Endodermal cell (in vitro differentiated cells): ENCODE measurements around the gene NLK. TPM values are rescaled to one million over a fixed set of nuclear protein-coding genes. Genes with fewer than 3 reads are reported as not detected.

Source experiments
- DNase-seq: peaks from one replicate; pipeline ENCODE4 v3.0.0-alpha.2; 2017
- H3K27ac ChIP-seq: 2 replicates; pipeline ENCODE4 v1.5.1; 2013; ENCODE audit warnings: mild to moderate bottlenecking, low read depth, low read length, moderate library complexity
- H3K27me3 ChIP-seq: 2 replicates; pipeline ENCODE4 v1.6.1; 2013; ENCODE audit warnings: mild to moderate bottlenecking, low read length, moderate library complexity; ENCODE audit not compliant: insufficient read depth, control insufficient read depth, poor library complexity, severe bottlenecking
- H3K36me3 ChIP-seq: 2 replicates; pipeline ENCODE4 v1.7.0; 2013; ENCODE audit warnings: mild to moderate bottlenecking, low read length, moderate library complexity; ENCODE audit not compliant: control insufficient read depth, insufficient read depth
- H3K4me1 ChIP-seq: one replicate; pipeline ENCODE4 v1.7.0; 2013; ENCODE audit warnings: low read length; ENCODE audit not compliant: control insufficient read depth, insufficient read depth
- H3K4me3 ChIP-seq: 2 replicates; pipeline ENCODE4 v1.5.1; 2013; ENCODE audit warnings: mild to moderate bottlenecking, low read length, moderate library complexity
- H3K9ac ChIP-seq: 2 replicates; pipeline ENCODE4 v1.6.1; 2013; ENCODE audit warnings: mild to moderate bottlenecking, low read length, moderate library complexity; ENCODE audit not compliant: poor library complexity, severe bottlenecking; ENCODE audit errors: extremely low read depth
- H3K9me3 ChIP-seq: 2 replicates; pipeline ENCODE4 v1.6.1; 2013; ENCODE audit warnings: mild to moderate bottlenecking, low read length, moderate library complexity; ENCODE audit not compliant: control insufficient read depth
- H3K27ac Mint-ChIP-seq: 2 replicates; pipeline ENCODE4 v1.8.0; 2020; ENCODE audit warnings: mixed read lengths
- H3K27me3 Mint-ChIP-seq: 2 replicates; pipeline ENCODE4 v1.8.0; 2021; ENCODE audit warnings: mild to moderate bottlenecking, mixed read lengths; ENCODE audit not compliant: insufficient read depth
- H3K36me3 Mint-ChIP-seq: 2 replicates; pipeline ENCODE4 v1.8.0; 2020; ENCODE audit warnings: low read depth, mixed read lengths
- H3K4me1 Mint-ChIP-seq: 2 replicates; pipeline ENCODE4 v1.8.0; 2020; ENCODE audit warnings: mixed read lengths
- H3K4me3 Mint-ChIP-seq: 2 replicates; pipeline ENCODE4 v1.8.0; 2020; ENCODE audit warnings: mild to moderate bottlenecking, moderate library complexity, mixed read lengths
- H3K9me3 Mint-ChIP-seq: 2 replicates; pipeline ENCODE4 v1.8.0; 2020; ENCODE audit warnings: mild to moderate bottlenecking, mixed read lengths
- WGBS, 2 experiments: methylation state at CpG; one replicate each; pipeline versions ENCODE4 v1.1.5 to v1.1.7; 2013; ENCODE audit warnings: missing lambda C conversion rate in 2 of 2, mixed read lengths in 1 of 2; ENCODE audit not compliant: insufficient coverage in 1 of 2, insufficient read length in 1 of 2; 5-methylcytosine and 5-hydroxymethylcytosine counted together
- total RNA-seq, 2 donors: library from RNA; stranded (reverse); fragmentation: NEBNext Ultra II Directional in 1 of 2; extraction: Animal tissue kit (Norgen Biotek cat#: 25700) in 1 of 2; gene quantifications; 2 replicates in 1 of 2; 3 replicates in 1 of 2; pipeline ENCODE4 v1.2.1, GENCODE V29; 2021
- TF ChIP-seq, protein P1 (sequence below): fragments of 200-600 bp; sonication (generic); conservative IDR thresholded peaks from 2 replicates; pipeline ENCODE4 v1.5.0; 2021; ENCODE audit warnings: antibody characterized with exemption, mild to moderate bottlenecking

NLK gene
- total RNA-seq, 2 donors from 2014 or later: 49.2 to 50.3 TPM

DNA sequence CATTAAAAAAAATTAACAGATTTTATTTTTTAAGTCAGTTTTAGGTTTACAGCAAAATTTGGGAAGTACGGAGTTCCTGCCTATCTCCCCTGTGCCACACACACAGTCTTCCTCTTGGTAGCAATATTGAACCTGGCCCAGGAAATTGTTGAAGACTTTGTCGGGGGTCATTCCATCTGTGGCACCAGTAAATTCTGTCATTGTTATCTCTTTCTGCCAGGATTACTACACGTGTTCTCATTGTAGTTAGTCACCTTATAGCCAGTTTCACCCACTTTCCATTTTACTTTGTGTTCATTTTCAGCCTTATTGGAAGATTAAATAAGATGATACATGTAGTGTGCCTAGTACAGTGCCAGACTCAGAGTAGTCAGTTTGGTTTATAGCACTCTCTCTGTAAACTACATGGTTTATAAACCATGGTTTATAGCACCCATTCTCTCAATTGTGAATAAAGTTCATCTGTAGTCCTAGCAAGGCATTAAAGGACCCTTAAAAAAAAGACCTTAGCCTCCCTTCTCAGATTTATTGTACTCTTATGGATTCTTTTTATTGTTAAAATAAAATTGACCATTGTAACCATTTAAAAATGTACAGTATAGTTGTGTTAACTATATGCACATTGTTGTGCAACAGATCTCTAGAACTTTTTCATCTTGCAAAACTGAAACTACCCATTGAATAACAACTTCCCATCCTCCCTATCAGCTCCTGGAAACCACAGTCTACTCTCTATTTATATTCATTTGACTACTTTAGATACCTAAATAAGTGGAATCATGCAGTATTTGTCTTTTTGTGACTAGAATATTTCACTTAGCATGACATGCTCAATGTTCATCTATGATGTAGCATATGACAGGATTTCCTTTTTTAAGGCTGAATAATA lies 36.1 kb downstream of the NLK start:
- no peaks in the 10 kb centered on the region for H3K27me3 Mint-ChIP-seq
- Histone ChIP-seq H3K27ac (no peak overlapping the region), H3K36me3 (no peaks in the 10 kb centered on the region), H3K4me3 (no peak overlapping the region), H3K9ac (no peak overlapping the region), H3K9me3 (no peaks in the 10 kb centered on the region), H3K27me3 (no peaks in the 10 kb centered on the region), H3K4me1 (no peaks in the 10 kb centered on the region)
- peaks cover 6% of the 10 kb centered on the region for H3K36me3 Mint-ChIP-seq
- H3K27ac Mint-ChIP-seq: no peak overlapping the region
- H3K4me3 Mint-ChIP-seq: no peak overlapping the region
- no peaks in the 10 kb centered on the region for H3K9me3 Mint-ChIP-seq
- H3K4me1 Mint-ChIP-seq: peaks cover 39% of the 10 kb centered on the region
- 95 to 100% methylated on average over 2 to 3 of the region's 3 CpGs for WGBS, 2 experiments
- DNase-seq: no peak
- TF ChIP-seq, protein P1, sequence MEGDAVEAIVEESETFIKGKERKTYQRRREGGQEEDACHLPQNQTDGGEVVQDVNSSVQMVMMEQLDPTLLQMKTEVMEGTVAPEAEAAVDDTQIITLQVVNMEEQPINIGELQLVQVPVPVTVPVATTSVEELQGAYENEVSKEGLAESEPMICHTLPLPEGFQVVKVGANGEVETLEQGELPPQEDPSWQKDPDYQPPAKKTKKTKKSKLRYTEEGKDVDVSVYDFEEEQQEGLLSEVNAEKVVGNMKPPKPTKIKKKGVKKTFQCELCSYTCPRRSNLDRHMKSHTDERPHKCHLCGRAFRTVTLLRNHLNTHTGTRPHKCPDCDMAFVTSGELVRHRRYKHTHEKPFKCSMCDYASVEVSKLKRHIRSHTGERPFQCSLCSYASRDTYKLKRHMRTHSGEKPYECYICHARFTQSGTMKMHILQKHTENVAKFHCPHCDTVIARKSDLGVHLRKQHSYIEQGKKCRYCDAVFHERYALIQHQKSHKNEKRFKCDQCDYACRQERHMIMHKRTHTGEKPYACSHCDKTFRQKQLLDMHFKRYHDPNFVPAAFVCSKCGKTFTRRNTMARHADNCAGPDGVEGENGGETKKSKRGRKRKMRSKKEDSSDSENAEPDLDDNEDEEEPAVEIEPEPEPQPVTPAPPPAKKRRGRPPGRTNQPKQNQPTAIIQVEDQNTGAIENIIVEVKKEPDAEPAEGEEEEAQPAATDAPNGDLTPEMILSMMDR: no peak

- no peak for DNase-seq
- H3K9me3 ChIP-seq: no peaks in the 10 kb centered on the region
- H3K27ac ChIP-seq: no peak overlapping the region
- peaks cover 6% of the 10 kb centered on the region for H3K36me3 Mint-ChIP-seq
- no peak overlapping the region for H3K4me3 ChIP-seq
- TF ChIP-seq, protein P1: no peak
- H3K4me1 Mint-ChIP-seq: peaks cover 20% of the 10 kb centered on the region
- H3K27ac Mint-ChIP-seq: no peak overlapping the region
- no peaks in the 10 kb centered on the region for H3K27me3 Mint-ChIP-seq
- H3K9ac ChIP-seq: no peak overlapping the region
- 95 to 100% methylated on average over 1 to 2 of the region's 2 CpGs for WGBS, 2 experiments
- H3K4me3 Mint-ChIP-seq: no peak overlapping the region
- no peaks in the 10 kb centered on the region for H3K4me1 ChIP-seq
- H3K27me3 ChIP-seq: no peaks in the 10 kb centered on the region
- no peaks in the 10 kb centered on the region for H3K9me3 Mint-ChIP-seq
- no peaks in the 10 kb centered on the region for H3K36me3 ChIP-seq
These were observed 39.0 kb downstream of the NLK start for GRCh38 chr17:28081467-28081866.

DNA sequence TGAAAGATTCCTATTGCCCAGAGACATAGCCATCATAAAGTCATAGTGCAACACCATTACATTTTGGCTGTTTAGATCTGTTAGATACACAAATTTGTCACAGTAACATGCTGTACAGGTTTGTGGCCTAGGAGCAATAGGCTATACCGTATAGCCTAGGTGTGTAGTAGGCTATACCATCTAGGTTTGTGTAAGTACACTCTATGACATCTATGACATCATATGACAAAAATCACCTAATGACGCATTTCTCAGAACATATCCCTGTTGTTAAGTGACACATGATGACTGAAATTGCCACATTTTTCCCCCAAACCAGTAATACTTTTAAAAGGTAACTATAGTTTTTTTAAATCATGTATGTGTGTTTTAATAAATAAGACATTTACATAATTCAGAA lies 43.3 kb downstream of the NLK start:
- TF ChIP-seq, protein P1: no peak
- peaks cover 7% of the 10 kb centered on the region for H3K4me1 Mint-ChIP-seq
- WGBS, 2 experiments: 93% methylated on average over 2 of the region's 2 CpGs; no CpG with 5 or more reads in 1 of the 2 experiments

More for the DNA sequence above, 43.3 kb downstream of the NLK start:
- Mint-ChIP-seq H3K27me3 (no peaks in the 10 kb centered on the region), H3K9me3 (peaks cover 20% of the 10 kb centered on the region), H3K36me3 (peaks cover 18% of the 10 kb centered on the region), H3K4me3 (no peak overlapping the region), H3K27ac (no peak overlapping the region)
- Histone ChIP-seq H3K27ac (no peak overlapping the region), H3K4me1 (no peaks in the 10 kb centered on the region), H3K36me3 (no peaks in the 10 kb centered on the region), H3K9me3 (peaks cover 18% of the 10 kb centered on the region), H3K4me3 (no peak overlapping the region), H3K9ac (no peak overlapping the region), H3K27me3 (no peaks in the 10 kb centered on the region)
- DNase-seq: no peak
